Subcutaneous adipose tissue (tissue), 4 donors: ENCODE data around the gene PLTP. TPM values are rescaled to one million over a fixed set of nuclear protein-coding genes. Genes with fewer than 3 reads are reported as not detected.

ENCODE experiments used
- CTCF ChIP-seq: fragments of 450-650 bp; IDR thresholded peaks from one replicate; pipeline ENCODE4 v1.5.1; 2016; ENCODE audit warnings: low read depth, mild to moderate bottlenecking, control low read depth, antibody characterized with exemption, moderate library complexity
- total RNA-seq, 4 donors: library from RNA; depleted of rRNA; stranded (reverse); fragments of >200 nt; gene quantifications; one replicate each; pipeline ENCODE4 v1.1.0, GENCODE V29; 2016

PLTP gene
- total RNA-seq, 4 donors from 2014 or later: 135 to 475 (median 261) TPM

- no peak for TF ChIP-seq CTCF
Measured at GRCh38 chr20:45848969-45849582, 62.9 kb downstream of the PLTP start.

Other genes starting within 250 kb of the PLTP start
- gene WFDC11, start 241.9 kb downstream of the PLTP start, total RNA-seq: not detected
- not detected for gene WFDC13, start 210.1 kb downstream of the PLTP start, total RNA-seq
- gene WFDC10B, start 207.1 kb downstream of the PLTP start, total RNA-seq: not detected
- gene SPINT4, start 189.8 kb downstream of the PLTP start, total RNA-seq: not detected
- gene WFDC3, start 120.3 kb downstream of the PLTP start, total RNA-seq: not detected
- 10 to 100 TPM; 17.0 to 28.1 (median 23.3) TPM for gene DNTTIP1, start 120.2 kb downstream of the PLTP start, total RNA-seq
- 1 to 10 TPM in 3 of 4 donors, not detected in 1; 1.3 to 3.1 (median 1.8) TPM for gene UBE2C, start 99.5 kb downstream of the PLTP start, total RNA-seq
- 1 to 10 TPM in 3 of 4 donors, not detected in 1; 2.3 to 3.1 (median 2.4) TPM for gene TNNC2, start 84.8 kb downstream of the PLTP start, total RNA-seq
- gene SNX21, start 78.4 kb downstream of the PLTP start, total RNA-seq: 100 to 1,000 TPM in 2 of 4 donors, 10 to 100 TPM in 2; 31.6 to 153 (median 90.8) TPM
- gene ACOT8, start 54.8 kb downstream of the PLTP start, total RNA-seq: 10 to 100 TPM; 21.9 to 32.6 (median 27.1) TPM
- gene ZSWIM3, start 54.5 kb downstream of the PLTP start, total RNA-seq: 1 to 10 TPM; 2.1 to 4.4 (median 2.7) TPM
- gene ZSWIM1, start 30.9 kb downstream of the PLTP start, total RNA-seq: 1 to 10 TPM; 5.9 to 7.0 (median 6.7) TPM
- gene SPATA25, start 24.5 kb downstream of the PLTP start, total RNA-seq: 10 to 100 TPM in 1 of 4 donors, 1 to 10 TPM in 3; 2.2 to 13.4 (median 2.9) TPM
- 10 to 100 TPM in 2 of 4 donors, 1 to 10 TPM in 2; 2.3 to 15.1 (median 10.0) TPM for gene NEURL2, start 20.9 kb downstream of the PLTP start, total RNA-seq
- gene CTSA, start 20.8 kb downstream of the PLTP start, total RNA-seq: 100 to 1,000 TPM in 2 of 4 donors, 10 to 100 TPM in 2; 79.1 to 164 (median 109) TPM
- 10 to 100 TPM; 20.7 to 39.2 (median 24.8) TPM for gene PCIF1, start 22.5 kb upstream of the PLTP start, total RNA-seq
- gene ZNF335, start 60.0 kb upstream of the PLTP start, total RNA-seq: 10 to 100 TPM in 3 of 4 donors, 1 to 10 TPM in 1; 9.9 to 21.1 (median 13.7) TPM
- gene MMP9, start 96.8 kb upstream of the PLTP start, total RNA-seq: 100 to 1,000 TPM in 1 of 4 donors, 10 to 100 TPM in 1, 1 to 10 TPM in 2; 3.0 to 172 (median 7.5) TPM
- gene SLC12A5, start 117.1 kb upstream of the PLTP start, total RNA-seq: not detected
- 10 to 100 TPM; 23.3 to 26.9 (median 26.3) TPM for gene NCOA5, start 177.8 kb upstream of the PLTP start, total RNA-seq
- 10 to 100 TPM in 3 of 4 donors, 1 to 10 TPM in 1; 9.5 to 22.8 (median 17.7) TPM for gene CD40, start 206.2 kb upstream of the PLTP start, total RNA-seq